Endothelial cell of umbilical vein (primary cell): Measurements from ENCODE around the gene LSM3. TPM values are rescaled to one million over a fixed set of nuclear protein-coding genes. Genes with fewer than 3 reads are reported as not detected.

Experiments used
- BruUV-seq: library from RNA; stranded (reverse); fragments of 400-500 nt; replicated peaks from 2 replicates; lab custom pipeline; 2021; lab: Mats Ljungman, UMichigan
- CTCF ChIA-PET: fragments of 300-600, 350-600 bp; sonication (Branson Sonifier 250); formaldehyde crosslinking; loops from one replicate; lab custom pipeline; 2021; ENCODE audit warnings: antibody characterized with exemption, inconsistent platforms; lab: Charles Lee
- POLR2A ChIA-PET: fragments of 300-600, 350-600 bp; sonication (Branson Sonifier 250); formaldehyde crosslinking; loops from one replicate; lab custom pipeline; 2021; ENCODE audit warnings: antibody characterized with exemption, inconsistent platforms; lab: Charles Lee
- DNase-seq: peaks from one replicate; pipeline ENCODE4 v3.0.0-alpha.2; 2011; ENCODE audit warnings: low read depth, low spot score
- FAIRE-seq: peaks from 2 replicates; lab custom pipeline; 2011; peaks lifted over from hg19 to GRCh38; lab: Jason Lieb, UNC
- H2AFZ ChIP-seq: 2 replicates; pipeline ENCODE4 v1.6.0; 2012; ENCODE audit warnings: low read depth, low read length, control low read depth, inconsistent platforms
- H3K27ac ChIP-seq: 2 replicates; pipeline ENCODE4 v1.5.1; 2011; ENCODE audit warnings: low read depth, mild to moderate bottlenecking, control low read depth, low read length, moderate library complexity; ENCODE audit not compliant: insufficient read depth
- H3K27me3 ChIP-seq, 2 experiments: 2 replicates each; pipeline versions ENCODE4 v1.6.0 to v1.6.1; 2011; ENCODE audit warnings: low read length in 2 of 2, mixed read lengths in 1 of 2; ENCODE audit not compliant: control insufficient read depth in 2 of 2, insufficient read depth in 2 of 2
- H3K36me3 ChIP-seq, 2 experiments: 2 replicates in 1 of 2; 3 replicates in 1 of 2; pipeline ENCODE4 v1.5.1; 2011; ENCODE audit warnings: low read length in 2 of 2, mild to moderate bottlenecking in 1 of 2, moderate library complexity in 1 of 2; ENCODE audit not compliant: control insufficient read depth in 2 of 2, insufficient read depth in 2 of 2; ENCODE audit errors: extremely low read depth in 1 of 2
- H3K4me1 ChIP-seq: 3 replicates; pipeline ENCODE4 v1.5.1; 2011; ENCODE audit warnings: mild to moderate bottlenecking, low read length; ENCODE audit not compliant: control insufficient read depth, insufficient read depth; ENCODE audit errors: extremely low read depth
- H3K4me2 ChIP-seq: 2 replicates; pipeline ENCODE4 v1.6.1; 2011; ENCODE audit warnings: low read length, control low read depth, mixed read lengths; ENCODE audit not compliant: insufficient read depth
- H3K4me3 ChIP-seq, 3 experiments: fragments of 200-600 bp in 1 of 3; sonication (generic), shearing (Covaris generic) in 1 of 3; replicated peaks in 1 of 3; 2 replicates each; pipeline ENCODE4 v1.5.1; 2011 to 2016; ENCODE audit warnings: control low read depth in 3 of 3, low read length in 3 of 3, mild to moderate bottlenecking in 2 of 3, inconsistent platforms in 1 of 3, low read depth in 1 of 3, moderate library complexity in 1 of 3; ENCODE audit not compliant: insufficient read depth in 1 of 3
- H3K79me2 ChIP-seq: 2 replicates; pipeline ENCODE4 v1.6.0; 2012; ENCODE audit warnings: low read length, inconsistent platforms; ENCODE audit not compliant: control insufficient read depth, insufficient read depth
- H3K9ac ChIP-seq: replicated peaks from 2 replicates; pipeline ENCODE3; 2011; ENCODE audit warnings: low read length, control low read depth; ENCODE audit not compliant: insufficient read depth; ENCODE audit errors: extremely low read depth
- H3K9me1 ChIP-seq: replicated peaks from 3 replicates; pipeline ENCODE4 v1.6.0; 2011; ENCODE audit warnings: mild to moderate bottlenecking, low read length; ENCODE audit not compliant: control insufficient read depth, insufficient read depth; ENCODE audit errors: extremely low read depth
- H3K9me3 ChIP-seq: replicated peaks from 2 replicates; pipeline ENCODE4 v1.5.1; 2012; ENCODE audit warnings: low read length, inconsistent platforms; ENCODE audit not compliant: control insufficient read depth, insufficient read depth
- H4K20me1 ChIP-seq: replicated peaks from 2 replicates; pipeline ENCODE3; 2011; ENCODE audit warnings: mild to moderate bottlenecking, low read length; ENCODE audit not compliant: control insufficient read depth, insufficient read depth; ENCODE audit errors: extremely low read depth
- CTCF ChIP-seq, 2 donors: IDR thresholded peaks; 1 replicate in 1 of 2; 2 replicates in 1 of 2; pipeline ENCODE4 v1.5.1; 2011; ENCODE audit warnings: low read length in 2 of 2, mild to moderate bottlenecking in 2 of 2, moderate library complexity in 2 of 2, control low read depth in 1 of 2, inconsistent platforms in 1 of 2, low read depth in 1 of 2; ENCODE audit not compliant: insufficient read depth in 1 of 2; ENCODE audit errors: extremely low read depth in 1 of 2
- EZH2 ChIP-seq: IDR thresholded peaks from 2 replicates; pipeline ENCODE4 v1.6.1; 2012; ENCODE audit warnings: borderline replicate concordance, low read depth, mild to moderate bottlenecking, moderate library complexity, low read length, inconsistent platforms; ENCODE audit not compliant: severe bottlenecking
- FOS ChIP-seq: IDR thresholded peaks from 2 replicates; pipeline ENCODE4 v1.6.1; 2011; ENCODE audit warnings: mild to moderate bottlenecking, low read length, moderate library complexity, borderline replicate concordance; ENCODE audit not compliant: insufficient read depth
- GATA2 ChIP-seq: IDR thresholded peaks from 2 replicates; pipeline ENCODE4 v1.7.0; 2011; ENCODE audit warnings: low read depth, mild to moderate bottlenecking, moderate library complexity, mixed read lengths, low read length; ENCODE audit not compliant: insufficient read length, insufficient read depth
- JUN ChIP-seq: IDR thresholded peaks from 2 replicates; pipeline ENCODE4 v1.6.1; 2011; ENCODE audit warnings: borderline replicate concordance, low read depth; ENCODE audit not compliant: insufficient read length, insufficient read depth
- MAX ChIP-seq: IDR thresholded peaks from 2 replicates; pipeline ENCODE4 v1.6.1; 2011; ENCODE audit not compliant: insufficient read depth, insufficient read length
- MYC ChIP-seq: IDR thresholded peaks from one replicate; pipeline ENCODE4 v1.6.1; 2011; ENCODE audit warnings: mild to moderate bottlenecking, low read depth, low read length
- POLR2A ChIP-seq: IDR thresholded peaks from 2 replicates; pipeline ENCODE4 v1.6.1; 2012; ENCODE audit warnings: low read depth, mild to moderate bottlenecking, control low read depth, low read length
- POLR2AphosphoS5 ChIP-seq: IDR thresholded peaks from 2 replicates; pipeline ENCODE4 v1.6.1; 2012; ENCODE audit warnings: low read depth, mild to moderate bottlenecking, control low read depth, low read length, moderate library complexity; ENCODE audit not compliant: insufficient read depth
- dilution Hi-C: fragments of 300-500 bp; cut with MboI; formaldehyde crosslinking; loops from one replicate; pipeline ENCODE4 v1.15.0; 2019; ENCODE audit warnings: low sequenced_read_pairs; ENCODE audit not compliant: extremely low pct_ligation_motif_present
- intact Hi-C: fragments of 100-400 bp; cut with micrococcal nuclease; formaldehyde crosslinking; loops from one replicate; pipeline ENCODE4 v1.10.0; 2022
- polyA plus RNA-seq, 4 experiments: library from polyadenylated mRNA; depleted of rRNA in 3 of 4; stranded (reverse) in 3 of 4; unstranded in 1 of 4; fragments of >200 nt; gene quantifications; 2 replicates each; pipeline versions ENCODE4 v1.2.1 to v1.2.3, GENCODE V29; 2011 to 2012; ENCODE audit warnings: missing spikeins in 1 of 4
- total RNA-seq: library from RNA; stranded (reverse); gene quantifications from 2 replicates; pipeline ENCODE4 v1.2.3, GENCODE V29; 2021

Gene LSM3
- total and polyA plus RNA-seq, 2 donors (not counting 3 experiments of a cell fraction or from before 2014, with no cell fraction given), result 4.4 to 13.0 TPM

- dilution Hi-C loops (no loop called here), intact Hi-C loops (no loop called here)
- no TSS peak for BruUV-seq
- DNase-seq, result no peak
- ChIA-PET POLR2A (no interaction called here), CTCF (no interaction called here)
- H2AFZ ChIP-seq, result no peak overlapping the region
- H3K4me2 ChIP-seq, result no peak overlapping the region
- H3K9me3 ChIP-seq, result no peaks in the 10 kb centered on the region
- H3K4me1 ChIP-seq, result peaks cover 10% of the 10 kb centered on the region
- no peak overlapping the region for H3K9ac ChIP-seq
- H3K27ac ChIP-seq, result no peak overlapping the region
- peaks cover 40% of the 10 kb centered on the region for H3K79me2 ChIP-seq
- peaks cover 3 to 11% of the 10 kb centered on the region in 2 experiments for H3K36me3 ChIP-seq
- H3K27me3 ChIP-seq, result no peaks in the 10 kb centered on the region
- FAIRE-seq, result no peak
- no peaks in the 10 kb centered on the region for H4K20me1 ChIP-seq
- H3K9me1 ChIP-seq, result no peaks in the 10 kb centered on the region
- no peak overlapping the region for H3K4me3 ChIP-seq
- TF ChIP-seq GATA2, result no peak
- TF ChIP-seq MAX, result no peak
- TF ChIP-seq POLR2AphosphoS5, result no peak
- no peak for TF ChIP-seq MYC
- TF ChIP-seq CTCF (IDR thresholded peaks at IDR 0.05; ENCODE audit: extremely low read depth in 1 of 2, insufficient read depth in 1 of 2, low read depth in 1 of 2, low read length in 2 of 2), result no peak
- TF ChIP-seq EZH2, result no peak
- no peak for TF ChIP-seq POLR2A
- TF ChIP-seq FOS, result no peak
- no peak for TF ChIP-seq JUN
Observed at GRCh38 chr3:14181253-14181652, 2.6 kb downstream of the LSM3 start.
